ENCODE measurements around the gene PRKRIP1. TPM values are rescaled to one million over a fixed set of nuclear protein-coding genes. Genes with fewer than 3 reads are reported as not detected.

The PRKRIP1 gene
- total RNA-seq, 1 experiment from 2014 or later: 38.8 TPM

DNA sequence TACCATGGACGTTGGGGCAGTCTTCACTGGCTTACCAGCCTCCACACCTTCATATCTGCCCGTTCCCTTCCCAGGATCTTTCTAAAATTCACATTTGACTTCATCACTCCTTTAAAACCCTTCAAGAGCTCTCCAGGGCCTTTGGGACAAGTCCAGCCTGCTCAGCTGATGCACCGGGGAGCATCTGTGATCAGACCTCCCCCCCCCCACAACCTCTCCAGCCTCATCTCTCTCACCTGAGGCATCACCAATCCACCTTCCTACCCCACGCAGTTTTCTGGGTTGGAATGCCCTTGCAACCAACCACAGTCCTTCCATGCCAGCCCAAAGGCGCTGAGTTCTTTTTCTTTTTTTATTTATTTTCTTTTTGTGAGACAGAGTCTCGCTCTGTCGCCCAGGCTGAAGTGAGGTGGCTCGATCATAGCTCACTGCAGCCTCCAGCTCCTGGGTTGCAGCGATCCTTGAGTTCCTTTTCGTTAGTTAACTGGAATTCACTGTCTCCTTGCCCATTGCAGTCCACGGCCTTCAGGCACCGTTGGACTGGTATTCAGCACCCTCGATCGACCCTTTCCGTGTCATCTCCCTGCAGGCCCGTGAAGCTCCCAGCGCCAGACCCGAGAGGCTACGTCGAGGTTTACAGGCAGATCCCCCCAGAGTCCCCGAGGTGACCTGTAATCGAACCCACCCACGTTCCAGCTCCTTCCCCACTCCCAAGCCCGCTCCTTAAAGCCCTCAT is 67.8 kb downstream of the PRKRIP1 start:
- no peak overlapping the region for H3K18ac ChIP-seq (ENCODE audit: insufficient read length, low read depth, low read length)
- H4K8ac ChIP-seq (replicated peaks; ENCODE audit: insufficient read length, low read depth, low read length): no peak overlapping the region
- no peak overlapping the region for H2BK12ac ChIP-seq (ENCODE audit: insufficient read length, low read depth, low read length)
- no peak overlapping the region for H3K56ac ChIP-seq (ENCODE audit: insufficient read length, low read depth, low read length)
- no peak overlapping the region for H3T11ph ChIP-seq (ENCODE audit: low read length)
- TF ChIP-seq, protein P1, sequence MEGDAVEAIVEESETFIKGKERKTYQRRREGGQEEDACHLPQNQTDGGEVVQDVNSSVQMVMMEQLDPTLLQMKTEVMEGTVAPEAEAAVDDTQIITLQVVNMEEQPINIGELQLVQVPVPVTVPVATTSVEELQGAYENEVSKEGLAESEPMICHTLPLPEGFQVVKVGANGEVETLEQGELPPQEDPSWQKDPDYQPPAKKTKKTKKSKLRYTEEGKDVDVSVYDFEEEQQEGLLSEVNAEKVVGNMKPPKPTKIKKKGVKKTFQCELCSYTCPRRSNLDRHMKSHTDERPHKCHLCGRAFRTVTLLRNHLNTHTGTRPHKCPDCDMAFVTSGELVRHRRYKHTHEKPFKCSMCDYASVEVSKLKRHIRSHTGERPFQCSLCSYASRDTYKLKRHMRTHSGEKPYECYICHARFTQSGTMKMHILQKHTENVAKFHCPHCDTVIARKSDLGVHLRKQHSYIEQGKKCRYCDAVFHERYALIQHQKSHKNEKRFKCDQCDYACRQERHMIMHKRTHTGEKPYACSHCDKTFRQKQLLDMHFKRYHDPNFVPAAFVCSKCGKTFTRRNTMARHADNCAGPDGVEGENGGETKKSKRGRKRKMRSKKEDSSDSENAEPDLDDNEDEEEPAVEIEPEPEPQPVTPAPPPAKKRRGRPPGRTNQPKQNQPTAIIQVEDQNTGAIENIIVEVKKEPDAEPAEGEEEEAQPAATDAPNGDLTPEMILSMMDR (conservative IDR thresholded peaks at IDR 0.05): no peak
- Mint-ChIP-seq H3K27me3 (ENCODE audit: low read depth) (peaks cover 2% of the 10 kb centered on the region; the same call in 1 of the 2 replicates), H3K27ac (peak overlapping the region in 2 of 3 experiments; percentile 88 to 89; a peak in 4 of 7 replicates), H3K9me3 (no peaks in the 10 kb centered on the region), H3K4me3 (peak overlapping the region; percentile 96 to 98), H3K36me3 (ENCODE audit: insufficient read depth in 1 of 3, low read depth in 3 of 3) (peaks cover 10 to 33% (median 27%) of the 10 kb centered on the region in 3 experiments; a peak in 6 of 7 replicates), H3K4me1 (peaks cover 11 to 13% of the 10 kb centered on the region in 2 experiments; a peak in 3 of 4 replicates)
- no peak overlapping the region for H4K5ac ChIP-seq (ENCODE audit: insufficient read length, low read depth, low read length)
- peaks cover 2% of the 10 kb centered on the region for H3K79me1 ChIP-seq (ENCODE audit: insufficient read depth, low read depth, low read length, poor library complexity, severe bottlenecking)
- peak overlapping the region; percentile 81 for H3K9ac ChIP-seq (ENCODE audit: extremely low read depth, insufficient read length, low read length)
- H4K20me1 ChIP-seq (ENCODE audit: control insufficient read depth, insufficient read depth, insufficient read length): no peaks in the 10 kb centered on the region
- H3K23ac ChIP-seq (ENCODE audit: insufficient read length, low read depth, low read length): no peak overlapping the region
- H3K27ac ChIP-seq (ENCODE audit: insufficient read length, low read depth, low read length): no peak overlapping the region
- H2BK120ac ChIP-seq (ENCODE audit: low read depth, low read length, poor library complexity, severe bottlenecking): no peak overlapping the region
- H2BK15ac ChIP-seq (ENCODE audit: low read depth, low read length): no peak overlapping the region
- H4K91ac ChIP-seq (ENCODE audit: insufficient read length, low read depth, low read length): no peak overlapping the region
- WGBS (ENCODE audit: extremely low coverage, insufficient read length, low lambda C conversion rate): no CpG with 5 or more reads among the region's 24 CpGs
- no peaks in the 10 kb centered on the region for H3K27me3 ChIP-seq (ENCODE audit: insufficient read depth, low read length)
- no peaks in the 10 kb centered on the region for H3K9me3 ChIP-seq (ENCODE audit: control insufficient read depth, low read depth, low read length)
- H2AK5ac ChIP-seq (ENCODE audit: insufficient read length, low read length): no peak overlapping the region
- H2BK20ac ChIP-seq (ENCODE audit: low read depth, low read length, poor library complexity, severe bottlenecking): no peak overlapping the region
- no peak overlapping the region for H3K4ac ChIP-seq (ENCODE audit: low read depth, low read length)
- peak overlapping the region; percentile 66 for H3K4me2 ChIP-seq (ENCODE audit: insufficient read depth, insufficient read length, low read length)
- H3K23me2 ChIP-seq (ENCODE audit: insufficient read length, low read depth, low read length, poor library complexity, severe bottlenecking): peaks cover 6% of the 10 kb centered on the region
- H2AFZ ChIP-seq (ENCODE audit: low read length): no peak overlapping the region
- no peaks in the 10 kb centered on the region for H3K4me1 ChIP-seq (ENCODE audit: insufficient read depth, low read length)
- peak; percentile 30 for DNase-seq
- H2BK5ac ChIP-seq (ENCODE audit: insufficient read length, low read length): no peak overlapping the region
- H3K14ac ChIP-seq (ENCODE audit: insufficient read depth, low read length): 0 out of 2 replicates have a peak overlapping the region, but pooled peaks have one; percentile 6
- H3K79me2 ChIP-seq (ENCODE audit: insufficient read depth, low read length): no peaks in the 10 kb centered on the region

Measured in H9 (cell line).